HepG2 (cell line): ENCODE results near the gene URB1. TPM values are rescaled to one million over a fixed set of nuclear protein-coding genes. Genes with fewer than 3 reads are reported as not detected.

Experiments
- ASH2L ChIP-seq: fragments of 300-600, 200-600 bp; sonication (generic); IDR thresholded peaks from 2 replicates; pipeline ENCODE4 v1.7.0; 2017; ENCODE audit warnings: low read depth, mild to moderate bottlenecking, moderate library complexity, mixed read lengths, low read length; ENCODE audit not compliant: insufficient read length
- BHLHE40 ChIP-seq: IDR thresholded peaks from 2 replicates; pipeline ENCODE4 v1.6.1; 2011; ENCODE audit warnings: low read length, improper control_type of control experiment
- CHD4 ChIP-seq: fragments of 200-600 bp; sonication (generic); IDR thresholded peaks from 2 replicates; pipeline ENCODE4 v1.7.0; 2017; ENCODE audit warnings: mild to moderate bottlenecking, low read length, borderline replicate concordance
- HDAC2 ChIP-seq: sonication (generic); formaldehyde crosslinking; IDR thresholded peaks from 2 replicates; pipeline ENCODE4 v1.4.0; 2020; ENCODE audit warnings: missing genetic modification reagents
- KDM1A ChIP-seq: IDR thresholded peaks from 2 replicates; pipeline ENCODE4 v1.6.1; 2016; ENCODE audit warnings: missing compliant biosample characterization
- PITX1 ChIP-seq: sonication (generic); formaldehyde crosslinking; IDR thresholded peaks from 2 replicates; pipeline ENCODE4 v1.5.1; 2020; ENCODE audit warnings: mild to moderate bottlenecking, missing genetic modification reagents
- RAD21 ChIP-seq: fragments of 450-650 bp; formaldehyde crosslinking; IDR thresholded peaks from 2 replicates; pipeline ENCODE4 v1.5.0; 2020; ENCODE audit warnings: mild to moderate bottlenecking
- ZNF143 ChIP-seq: sonication (generic); formaldehyde crosslinking; IDR thresholded peaks from 2 replicates; pipeline ENCODE4 v1.4.0; 2020; ENCODE audit warnings: missing genetic modification reagents
- ZNF446 ChIP-seq: sonication (generic); formaldehyde crosslinking; IDR thresholded peaks from 2 replicates; pipeline ENCODE4 v1.5.0; 2020; ENCODE audit warnings: mild to moderate bottlenecking, missing genetic modification reagents
- polyA plus RNA-seq, 8 experiments: library from polyadenylated mRNA; depleted of rRNA in 3 of 8; stranded (reverse) in 7 of 8; unstranded in 1 of 8; fragments of >200 nt; fragmentation: Illumina TruSeq in 4 of 8; extraction: Trizol in 4 of 8; gene quantifications; 2 replicates each; pipeline versions ENCODE4 v1.2.1 to v1.2.3, GENCODE V29; 2011 to 2016; ENCODE audit warnings: low read depth in 4 of 8, missing spikeins in 1 of 8, mixed read lengths in 1 of 8; ENCODE audit not compliant: insufficient read depth in 1 of 8
- total RNA-seq, 5 experiments: library from RNA; depleted of rRNA; stranded (reverse); fragments of >200 nt; fragmentation: Illumina TruSeq; extraction: Trizol; gene quantifications; 2 replicates each; pipeline ENCODE4 v1.2.3, GENCODE V29; 2016; ENCODE audit warnings: low read depth in 1 of 5
- TF ChIP-seq, protein P1 (sequence below): IDR thresholded peaks from 2 replicates; pipeline ENCODE4 v1.4.0; 2020; ENCODE audit warnings: mild to moderate bottlenecking, missing genetic modification reagents
- TF ChIP-seq, protein P2 (sequence below): sonication (generic); formaldehyde crosslinking; IDR thresholded peaks from 2 replicates; pipeline ENCODE4 v1.4.0; 2020; ENCODE audit warnings: missing genetic modification reagents, borderline replicate concordance
- TF ChIP-seq, protein P3 (sequence below): sonication (generic); formaldehyde crosslinking; IDR thresholded peaks from 2 replicates; pipeline ENCODE4 v1.4.0; 2020; ENCODE audit warnings: missing genetic modification reagents, low read depth, mild to moderate bottlenecking, borderline replicate concordance
- TF ChIP-seq, protein P4 (sequence below): sonication (generic); formaldehyde crosslinking; IDR thresholded peaks from 2 replicates; pipeline ENCODE4 v1.5.0; 2020; ENCODE audit warnings: mild to moderate bottlenecking, missing genetic modification reagents, moderate library complexity
- TF ChIP-seq, protein P5 (sequence below): sonication (generic); formaldehyde crosslinking; IDR thresholded peaks from 2 replicates; pipeline ENCODE4 v1.9.0; 2021; ENCODE audit warnings: missing genetic modification reagents, mild to moderate bottlenecking, borderline replicate concordance

The URB1 gene
- total and polyA plus RNA-seq, 2 of the 13 experiments (the other 11 are each of a cell fraction or from before 2014, with no cell fraction given): 4.5 to 16.7 TPM

DNA sequence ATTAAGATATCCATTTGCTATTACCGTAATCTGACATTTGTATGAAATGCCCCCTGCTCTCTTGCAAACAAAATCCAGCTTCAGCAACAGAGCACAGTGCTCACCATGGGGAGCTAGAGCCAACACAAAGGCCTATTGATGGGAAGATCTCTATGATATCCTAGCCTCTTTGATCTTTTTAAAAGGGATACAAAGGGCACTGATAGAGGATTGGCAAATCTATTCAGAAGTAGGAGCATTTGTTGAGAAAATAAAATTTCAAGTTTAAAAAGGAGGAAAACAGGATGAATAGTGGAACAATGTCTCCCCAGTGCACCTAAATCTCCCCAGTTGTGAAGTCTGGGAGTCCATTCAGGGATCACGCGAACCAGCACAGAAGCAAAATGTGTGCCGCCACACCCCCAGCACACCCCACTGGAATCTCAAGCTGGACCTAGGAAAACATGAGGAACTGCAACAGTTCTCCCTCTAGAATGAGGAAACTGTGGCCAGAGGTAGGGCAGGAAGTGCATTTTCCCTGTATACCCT, 62.0 kb downstream of the URB1 start (continued):
- TF ChIP-seq, protein P1, sequence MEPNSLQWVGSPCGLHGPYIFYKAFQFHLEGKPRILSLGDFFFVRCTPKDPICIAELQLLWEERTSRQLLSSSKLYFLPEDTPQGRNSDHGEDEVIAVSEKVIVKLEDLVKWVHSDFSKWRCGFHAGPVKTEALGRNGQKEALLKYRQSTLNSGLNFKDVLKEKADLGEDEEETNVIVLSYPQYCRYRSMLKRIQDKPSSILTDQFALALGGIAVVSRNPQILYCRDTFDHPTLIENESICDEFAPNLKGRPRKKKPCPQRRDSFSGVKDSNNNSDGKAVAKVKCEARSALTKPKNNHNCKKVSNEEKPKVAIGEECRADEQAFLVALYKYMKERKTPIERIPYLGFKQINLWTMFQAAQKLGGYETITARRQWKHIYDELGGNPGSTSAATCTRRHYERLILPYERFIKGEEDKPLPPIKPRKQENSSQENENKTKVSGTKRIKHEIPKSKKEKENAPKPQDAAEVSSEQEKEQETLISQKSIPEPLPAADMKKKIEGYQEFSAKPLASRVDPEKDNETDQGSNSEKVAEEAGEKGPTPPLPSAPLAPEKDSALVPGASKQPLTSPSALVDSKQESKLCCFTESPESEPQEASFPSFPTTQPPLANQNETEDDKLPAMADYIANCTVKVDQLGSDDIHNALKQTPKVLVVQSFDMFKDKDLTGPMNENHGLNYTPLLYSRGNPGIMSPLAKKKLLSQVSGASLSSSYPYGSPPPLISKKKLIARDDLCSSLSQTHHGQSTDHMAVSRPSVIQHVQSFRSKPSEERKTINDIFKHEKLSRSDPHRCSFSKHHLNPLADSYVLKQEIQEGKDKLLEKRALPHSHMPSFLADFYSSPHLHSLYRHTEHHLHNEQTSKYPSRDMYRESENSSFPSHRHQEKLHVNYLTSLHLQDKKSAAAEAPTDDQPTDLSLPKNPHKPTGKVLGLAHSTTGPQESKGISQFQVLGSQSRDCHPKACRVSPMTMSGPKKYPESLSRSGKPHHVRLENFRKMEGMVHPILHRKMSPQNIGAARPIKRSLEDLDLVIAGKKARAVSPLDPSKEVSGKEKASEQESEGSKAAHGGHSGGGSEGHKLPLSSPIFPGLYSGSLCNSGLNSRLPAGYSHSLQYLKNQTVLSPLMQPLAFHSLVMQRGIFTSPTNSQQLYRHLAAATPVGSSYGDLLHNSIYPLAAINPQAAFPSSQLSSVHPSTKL (CRISPR knock-in tag): peak; percentile 91
- TF ChIP-seq ZNF143 (CRISPR knock-in tag) (peak; percentile 30; the same call in 1 of the 2 replicates), ZNF446 (CRISPR knock-in tag) (no peak), PITX1 (peak; percentile 45; the same call in 1 of the 2 replicates), KDM1A (CRISPR knock-in tag) (no peak), BHLHE40 (no peak), CHD4 (peak; percentile 81; the same call in 1 of the 2 replicates), HDAC2 (CRISPR knock-in tag) (peak; percentile 74), RAD21 (no peak), ASH2L (peak; percentile 87)
- TF ChIP-seq, protein P2, sequence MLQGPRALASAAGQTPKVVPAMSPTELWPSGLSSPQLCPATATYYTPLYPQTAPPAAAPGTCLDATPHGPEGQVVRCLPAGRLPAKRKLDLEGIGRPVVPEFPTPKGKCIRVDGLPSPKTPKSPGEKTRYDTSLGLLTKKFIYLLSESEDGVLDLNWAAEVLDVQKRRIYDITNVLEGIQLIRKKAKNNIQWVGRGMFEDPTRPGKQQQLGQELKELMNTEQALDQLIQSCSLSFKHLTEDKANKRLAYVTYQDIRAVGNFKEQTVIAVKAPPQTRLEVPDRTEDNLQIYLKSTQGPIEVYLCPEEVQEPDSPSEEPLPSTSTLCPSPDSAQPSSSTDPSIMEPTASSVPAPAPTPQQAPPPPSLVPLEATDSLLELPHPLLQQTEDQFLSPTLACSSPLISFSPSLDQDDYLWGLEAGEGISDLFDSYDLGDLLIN: no peak
- TF ChIP-seq, protein P3, sequence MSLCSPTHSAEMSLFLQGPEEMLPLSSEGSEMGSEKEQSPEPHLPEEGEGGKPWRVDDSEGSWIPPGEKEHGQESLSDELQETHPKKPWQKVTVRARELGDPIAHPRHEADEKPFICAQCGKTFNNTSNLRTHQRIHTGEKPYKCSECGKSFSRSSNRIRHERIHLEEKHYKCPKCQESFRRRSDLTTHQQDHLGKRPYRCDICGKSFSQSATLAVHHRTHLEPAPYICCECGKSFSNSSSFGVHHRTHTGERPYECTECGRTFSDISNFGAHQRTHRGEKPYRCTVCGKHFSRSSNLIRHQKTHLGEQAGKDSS (CRISPR knock-in tag): peak; percentile 62; the same call in 1 of the 2 replicates
- TF ChIP-seq, protein P4, sequence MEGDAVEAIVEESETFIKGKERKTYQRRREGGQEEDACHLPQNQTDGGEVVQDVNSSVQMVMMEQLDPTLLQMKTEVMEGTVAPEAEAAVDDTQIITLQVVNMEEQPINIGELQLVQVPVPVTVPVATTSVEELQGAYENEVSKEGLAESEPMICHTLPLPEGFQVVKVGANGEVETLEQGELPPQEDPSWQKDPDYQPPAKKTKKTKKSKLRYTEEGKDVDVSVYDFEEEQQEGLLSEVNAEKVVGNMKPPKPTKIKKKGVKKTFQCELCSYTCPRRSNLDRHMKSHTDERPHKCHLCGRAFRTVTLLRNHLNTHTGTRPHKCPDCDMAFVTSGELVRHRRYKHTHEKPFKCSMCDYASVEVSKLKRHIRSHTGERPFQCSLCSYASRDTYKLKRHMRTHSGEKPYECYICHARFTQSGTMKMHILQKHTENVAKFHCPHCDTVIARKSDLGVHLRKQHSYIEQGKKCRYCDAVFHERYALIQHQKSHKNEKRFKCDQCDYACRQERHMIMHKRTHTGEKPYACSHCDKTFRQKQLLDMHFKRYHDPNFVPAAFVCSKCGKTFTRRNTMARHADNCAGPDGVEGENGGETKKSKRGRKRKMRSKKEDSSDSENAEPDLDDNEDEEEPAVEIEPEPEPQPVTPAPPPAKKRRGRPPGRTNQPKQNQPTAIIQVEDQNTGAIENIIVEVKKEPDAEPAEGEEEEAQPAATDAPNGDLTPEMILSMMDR (CRISPR knock-in tag): no peak
- TF ChIP-seq, protein P5, sequence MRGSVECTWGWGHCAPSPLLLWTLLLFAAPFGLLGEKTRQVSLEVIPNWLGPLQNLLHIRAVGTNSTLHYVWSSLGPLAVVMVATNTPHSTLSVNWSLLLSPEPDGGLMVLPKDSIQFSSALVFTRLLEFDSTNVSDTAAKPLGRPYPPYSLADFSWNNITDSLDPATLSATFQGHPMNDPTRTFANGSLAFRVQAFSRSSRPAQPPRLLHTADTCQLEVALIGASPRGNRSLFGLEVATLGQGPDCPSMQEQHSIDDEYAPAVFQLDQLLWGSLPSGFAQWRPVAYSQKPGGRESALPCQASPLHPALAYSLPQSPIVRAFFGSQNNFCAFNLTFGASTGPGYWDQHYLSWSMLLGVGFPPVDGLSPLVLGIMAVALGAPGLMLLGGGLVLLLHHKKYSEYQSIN (CRISPR knock-in tag): no peak
